ENCODE measurements around the gene YIF1A. TPM values are rescaled to one million over a fixed set of nuclear protein-coding genes. Genes with fewer than 3 reads are reported as not detected.

YIF1A gene
- total and polyA plus RNA-seq, 2 of the 4 experiments (the other 2 are of a cell fraction), result 128 to 207 TPM

DNA sequence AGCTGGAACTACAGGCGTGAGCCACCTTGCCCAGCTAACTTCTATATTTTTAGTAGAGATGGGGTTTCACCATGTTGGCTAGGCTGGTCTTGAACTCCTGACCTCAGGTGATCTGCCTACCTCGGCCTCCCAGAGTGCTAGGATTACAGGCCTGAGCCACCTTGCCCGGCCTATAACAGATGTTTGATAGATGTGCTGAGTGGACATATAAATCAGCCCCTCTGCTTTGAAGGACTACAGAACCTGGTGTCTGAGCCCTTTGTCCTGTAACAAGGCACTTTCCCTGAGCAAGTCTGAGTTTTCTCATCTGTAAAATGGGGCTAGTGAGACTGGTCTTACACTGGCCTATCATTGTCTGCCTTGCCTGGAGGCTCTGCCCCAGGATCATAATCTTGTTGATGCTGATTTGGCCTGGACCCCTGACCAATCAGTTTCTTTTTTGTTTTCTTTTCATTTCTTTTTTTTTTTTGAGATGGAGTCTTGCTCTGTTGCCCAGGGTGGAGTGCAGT, 40.3 kb upstream of the YIF1A start:
- Histone ChIP-seq H3K23ac (ENCODE audit: low read depth, low read length) (0 out of 2 replicates have a peak overlapping the region, but pooled peaks have one; percentile 32), H3K18ac (ENCODE audit: low read depth, low read length) (no peak overlapping the region), H3K79me1 (ENCODE audit: low read depth in 1 of 2, low read length in 2 of 2) (peaks cover 0 to 54% of the 10 kb centered on the region in 2 experiments), H4K91ac (ENCODE audit: insufficient read depth, low read depth, low read length) (peak overlapping the region; percentile 50), H3K4me3 (ENCODE audit: insufficient read depth, low read depth, low read length) (no peak overlapping the region), H3K4ac (ENCODE audit: low read depth, low read length) (peak overlapping the region; percentile 43), H2BK20ac (ENCODE audit: low read depth, low read length) (0 out of 2 replicates have a peak overlapping the region, but pooled peaks have one; percentile 3), H2BK120ac (ENCODE audit: low read depth, low read length) (peak overlapping the region; percentile 10), H2AK9ac (replicated peaks; ENCODE audit: low read depth, low read length, poor library complexity) (no peak overlapping the region), H4K20me1 (ENCODE audit: insufficient read depth, low read length) (no peaks in the 10 kb centered on the region; the same call in 1 of the 2 replicates), H3K4me1 (ENCODE audit: control insufficient read depth, insufficient read depth, low read length) (peaks cover 42% of the 10 kb centered on the region), H3K36me3 (ENCODE audit: control insufficient read depth, insufficient read depth, low read length) (peaks cover 16% of the 10 kb centered on the region), H2BK5ac (ENCODE audit: low read depth, low read length, poor library complexity, severe bottlenecking) (no peak overlapping the region), H3K27ac (ENCODE audit: insufficient read depth, low read length) (no peak overlapping the region), H4K5ac (ENCODE audit: low read depth, low read length) (0 out of 2 replicates have a peak overlapping the region, but pooled peaks have one; percentile 40), H3K4me2 (ENCODE audit: low read depth, low read length) (no peak overlapping the region), H2BK15ac (ENCODE audit: low read depth, low read length) (peak overlapping the region; percentile 54; the same call in 1 of the 3 replicates), H3K9me1 (ENCODE audit: insufficient read depth, low read length) (peaks cover 28% of the 10 kb centered on the region), H3K9ac (ENCODE audit: low read depth, low read length) (no peak overlapping the region), H2AFZ (replicated peaks; ENCODE audit: low read length, poor library complexity) (no peak overlapping the region), H3K56ac (ENCODE audit: extremely low read depth, insufficient read depth, low read length) (no peak overlapping the region), H3K14ac (replicated peaks; ENCODE audit: low read depth, low read length) (no peak overlapping the region), H3K27me3 (ENCODE audit: control insufficient read depth, insufficient read depth, low read length) (no peaks in the 10 kb centered on the region), H3K9me3 (ENCODE audit: control insufficient read depth, insufficient read depth, low read length) (no peaks in the 10 kb centered on the region), H2AK5ac (ENCODE audit: low read depth, low read length) (no peak overlapping the region), H4K8ac (ENCODE audit: low read depth in 2 of 2, low read length in 2 of 2) (no peak overlapping the region; a peak in 1 of 4 replicates)
- TF ChIP-seq MAFK (IDR thresholded peaks at IDR 0.05; ENCODE audit: low read depth, low read length) (peak; percentile 55; the same call in 1 of the 2 replicates), FOS (IDR thresholded peaks at IDR 0.05; ENCODE audit: low read depth, low read length) (no peak)
- no peak for ATAC-seq (ENCODE audit: low read depth)
- no TSS peak for BruUV-seq (replicated peaks)
- WGBS, 2 experiments (ENCODE audit: extremely low coverage in 2 of 2, insufficient read length in 1 of 2), result no CpG with 5 or more reads among the region's 3 CpGs
- in situ Hi-C loops (cut with MboI; ENCODE audit: low sequenced_read_pairs), result no loop called here
- intact Hi-C loops (cut with micrococcal nuclease), result no loop called here
- ChIA-PET CTCF (interaction anchor here (0.8 to 2.2 kb wide), 2 partner anchors 16 to 18 kb away, joined by 4 to 6 read pairs; no protein-coding TSS in a partner anchor), POLR2A (ENCODE audit: unreplicated experiment) (interaction anchor here (0.6 to 1.1 kb wide), 2 partner anchors 16 to 290 kb away, joined by 7 read pairs; no protein-coding TSS in a partner anchor)
- no peak for DNase-seq
- dilution Hi-C loops (cut with HindIII; ENCODE audit: low sequenced_read_pairs, unreplicated experiment), result no loop called here
